PC-9 (cell line): ENCODE measurements around the gene LAMTOR4. TPM values are rescaled to one million over a fixed set of nuclear protein-coding genes. Genes with fewer than 3 reads are reported as not detected.
A peak's percentile ranks its signal among the peaks of the same experiment; 100 is the strongest.

ENCODE experiments used
- BruUV-seq: library from RNA; stranded (reverse); fragments of 400-500 nt; replicated peaks from 2 replicates; lab custom pipeline; 2021; lab: Mats Ljungman, UMichigan
- CTCF ChIA-PET: fragments of 300-600 bp; sonication (Branson Sonifier 250); formaldehyde crosslinking; loops from one replicate; lab custom pipeline; 2022; ENCODE audit warnings: antibody characterized with exemption; lab: Charles Lee
- POLR2A ChIA-PET: fragments of 300-600 bp; sonication (Branson Sonifier 250); formaldehyde crosslinking; loops from one replicate; lab custom pipeline; 2022; ENCODE audit warnings: antibody characterized with exemption; ENCODE audit not compliant: unreplicated experiment; lab: Charles Lee
- DNase-seq, 2 experiments: peaks; one replicate each; pipeline versions ENCODE4 v3.0.0 to v3.0.0-alpha.2; 2015 to 2022; ENCODE audit warnings: mixed read lengths in 1 of 2
- H2AFZ ChIP-seq: fragments of 200-600 bp; sonication (generic); 2 replicates; pipeline ENCODE4 v1.8.1; 2017; ENCODE audit warnings: antibody characterized with exemption
- H3F3A ChIP-seq: fragments of 200-600 bp; sonication (generic); 2 replicates; pipeline ENCODE4 v1.8.1; 2017; ENCODE audit warnings: antibody characterized with exemption, mild to moderate bottlenecking, low read depth; ENCODE audit not compliant: insufficient read depth
- H3K27ac ChIP-seq: fragments of 200-600 bp; sonication (generic); 2 replicates; pipeline ENCODE4 v1.6.1; 2016; ENCODE audit warnings: mixed run types
- H3K27me3 ChIP-seq: fragments of 200-600 bp; sonication (generic); 2 replicates; pipeline ENCODE4 v1.6.1; 2016; ENCODE audit warnings: low read depth, mixed run types; ENCODE audit not compliant: insufficient read depth
- H3K36me3 ChIP-seq: fragments of 200-600 bp; sonication (generic); 2 replicates; pipeline ENCODE4 v1.6.1; 2016; ENCODE audit warnings: low read depth, mixed run types
- H3K4me1 ChIP-seq: fragments of 200-600 bp; sonication (generic); replicated peaks from 2 replicates; pipeline ENCODE4 v1.6.1; 2016; ENCODE audit warnings: mixed run types; ENCODE audit not compliant: insufficient read depth
- H3K4me2 ChIP-seq: fragments of 200-600 bp; sonication (generic); 2 replicates; pipeline ENCODE4 v1.6.1; 2017; ENCODE audit warnings: mixed run types
- H3K4me3 ChIP-seq: fragments of 200-600 bp; sonication (generic); 2 replicates; pipeline ENCODE4 v1.6.1; 2016; ENCODE audit warnings: mixed run types
- H3K79me2 ChIP-seq: fragments of 200-600 bp; sonication (generic); 2 replicates; pipeline ENCODE4 v1.6.1; 2017; ENCODE audit warnings: low read depth, mixed run types
- H3K9me2 ChIP-seq: fragments of 200-600 bp; sonication (generic); 2 replicates; pipeline ENCODE4 v1.8.1; 2017; ENCODE audit warnings: mild to moderate bottlenecking; ENCODE audit not compliant: insufficient read depth
- H3K9me3 ChIP-seq: fragments of 200-600 bp; sonication (generic); 2 replicates; pipeline ENCODE4 v1.8.1; 2016; ENCODE audit warnings: low read depth; ENCODE audit not compliant: insufficient read depth
- H4K20me1 ChIP-seq: fragments of 200-600 bp; sonication (generic); 2 replicates; pipeline ENCODE4 v1.8.1; 2017; ENCODE audit not compliant: insufficient read depth
- EZH2 ChIP-seq: fragments of 200-600 bp; sonication (generic); IDR thresholded peaks from 2 replicates; pipeline ENCODE4 v1.8.0; 2017; ENCODE audit warnings: antibody characterized with exemption, low read depth
- intact Hi-C: fragments of 100-400 bp; cut with micrococcal nuclease; formaldehyde crosslinking; loops from one replicate; pipeline ENCODE4 v1.10.0; 2022; ENCODE audit not compliant: unreplicated experiment
- total RNA-seq: library from RNA; stranded (reverse); gene quantifications from 2 replicates; pipeline ENCODE4 v1.2.3, GENCODE V29; 2021
- TF ChIP-seq, protein P1 (sequence below): fragments of 200-600 bp; sonication (generic); conservative IDR thresholded peaks from 2 replicates; pipeline ENCODE4 v1.6.1; 2017; ENCODE audit warnings: mixed run types, antibody characterized with exemption, mild to moderate bottlenecking, moderate library complexity

LAMTOR4 gene
- total RNA-seq, 1 experiment from 2014 or later: 160 TPM

DNA sequence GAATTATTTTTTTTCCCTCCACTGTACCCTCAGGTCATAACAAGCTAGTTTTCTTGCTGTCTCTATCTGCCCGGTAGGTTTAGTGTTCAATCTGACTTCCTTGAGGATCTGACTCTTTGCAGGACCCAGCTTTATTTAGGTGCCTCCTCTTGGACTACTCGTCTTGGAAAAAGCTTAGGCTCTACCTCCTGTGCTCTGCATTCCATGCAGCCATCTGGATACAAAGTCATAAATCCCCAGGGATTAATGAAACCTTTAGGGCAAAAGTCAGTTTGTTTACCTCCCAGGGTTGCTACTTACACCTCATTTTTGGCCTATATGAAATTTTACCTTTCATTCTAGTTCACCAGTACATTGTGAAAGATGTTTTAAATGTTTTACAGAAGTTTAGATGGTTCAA, 37.0 kb downstream of the LAMTOR4 start:
- Histone ChIP-seq H3K27me3 (no peaks in the 10 kb centered on the region), H3K27ac (no peak overlapping the region), H3K9me2 (no peaks in the 10 kb centered on the region), H3K36me3 (no peaks in the 10 kb centered on the region), H3K4me3 (no peak overlapping the region), H3F3A (no peaks in the 10 kb centered on the region), H4K20me1 (no peaks in the 10 kb centered on the region), H3K4me2 (no peak overlapping the region), H2AFZ (no peak overlapping the region), H3K79me2 (no peaks in the 10 kb centered on the region), H3K4me1 (peaks cover 1% of the 10 kb centered on the region; the same call in 1 of the 2 replicates), H3K9me3 (no peaks in the 10 kb centered on the region)
- CTCF ChIA-PET: interaction anchor here (0.7 kb wide), 1 partner anchor 266 kb away, joined by 4 read pairs; no protein-coding TSS in a partner anchor
- DNase-seq: no peak
- no peak for TF ChIP-seq EZH2
- TF ChIP-seq, protein P1, sequence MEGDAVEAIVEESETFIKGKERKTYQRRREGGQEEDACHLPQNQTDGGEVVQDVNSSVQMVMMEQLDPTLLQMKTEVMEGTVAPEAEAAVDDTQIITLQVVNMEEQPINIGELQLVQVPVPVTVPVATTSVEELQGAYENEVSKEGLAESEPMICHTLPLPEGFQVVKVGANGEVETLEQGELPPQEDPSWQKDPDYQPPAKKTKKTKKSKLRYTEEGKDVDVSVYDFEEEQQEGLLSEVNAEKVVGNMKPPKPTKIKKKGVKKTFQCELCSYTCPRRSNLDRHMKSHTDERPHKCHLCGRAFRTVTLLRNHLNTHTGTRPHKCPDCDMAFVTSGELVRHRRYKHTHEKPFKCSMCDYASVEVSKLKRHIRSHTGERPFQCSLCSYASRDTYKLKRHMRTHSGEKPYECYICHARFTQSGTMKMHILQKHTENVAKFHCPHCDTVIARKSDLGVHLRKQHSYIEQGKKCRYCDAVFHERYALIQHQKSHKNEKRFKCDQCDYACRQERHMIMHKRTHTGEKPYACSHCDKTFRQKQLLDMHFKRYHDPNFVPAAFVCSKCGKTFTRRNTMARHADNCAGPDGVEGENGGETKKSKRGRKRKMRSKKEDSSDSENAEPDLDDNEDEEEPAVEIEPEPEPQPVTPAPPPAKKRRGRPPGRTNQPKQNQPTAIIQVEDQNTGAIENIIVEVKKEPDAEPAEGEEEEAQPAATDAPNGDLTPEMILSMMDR: no peak
- BruUV-seq: no TSS peak
- POLR2A ChIA-PET: interaction anchor here (0.6 kb wide), 1 partner anchor 60 kb away, joined by 21 read pairs; no protein-coding TSS in a partner anchor
- intact Hi-C loops: no loop called here

DNA sequence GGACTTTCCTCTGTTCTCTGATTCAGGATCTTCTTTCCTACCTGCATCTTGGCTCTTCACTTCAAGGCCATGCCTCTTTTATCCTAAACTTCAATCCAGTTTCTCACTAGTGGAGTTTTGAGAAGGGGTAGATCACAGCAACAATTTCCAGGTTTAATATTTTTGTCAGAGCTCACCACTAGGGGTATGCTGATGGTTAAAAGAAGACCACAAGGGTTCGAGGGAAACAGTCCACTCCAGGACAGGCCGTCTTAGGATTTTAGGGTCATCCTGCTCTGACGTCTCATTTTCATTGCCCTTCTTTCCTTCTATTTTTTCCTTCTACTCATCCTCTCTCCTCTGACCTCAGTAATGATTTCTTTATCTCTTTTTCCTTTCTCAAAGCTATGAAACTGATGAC, 40.3 kb downstream of the LAMTOR4 start:
- Histone ChIP-seq H3K9me2 (no peaks in the 10 kb centered on the region), H3K79me2 (no peaks in the 10 kb centered on the region), H3K4me3 (no peak overlapping the region), H3K4me2 (no peak overlapping the region), H4K20me1 (no peaks in the 10 kb centered on the region), H3F3A (peaks cover 11% of the 10 kb centered on the region), H3K36me3 (no peaks in the 10 kb centered on the region), H3K4me1 (peaks cover 22% of the 10 kb centered on the region), H2AFZ (no peak overlapping the region), H3K9me3 (no peaks in the 10 kb centered on the region), H3K27me3 (no peaks in the 10 kb centered on the region), H3K27ac (no peak overlapping the region)
- DNase-seq: no peak
- no TSS peak for BruUV-seq
- ChIA-PET POLR2A (no interaction called here), CTCF (interaction anchor here (0.5 kb wide), 1 partner anchor 274 kb away, joined by 7 read pairs; no protein-coding TSS in a partner anchor)
- intact Hi-C loops: no loop called here
- TF ChIP-seq EZH2: no peak
- TF ChIP-seq, protein P1: no peak

DNA sequence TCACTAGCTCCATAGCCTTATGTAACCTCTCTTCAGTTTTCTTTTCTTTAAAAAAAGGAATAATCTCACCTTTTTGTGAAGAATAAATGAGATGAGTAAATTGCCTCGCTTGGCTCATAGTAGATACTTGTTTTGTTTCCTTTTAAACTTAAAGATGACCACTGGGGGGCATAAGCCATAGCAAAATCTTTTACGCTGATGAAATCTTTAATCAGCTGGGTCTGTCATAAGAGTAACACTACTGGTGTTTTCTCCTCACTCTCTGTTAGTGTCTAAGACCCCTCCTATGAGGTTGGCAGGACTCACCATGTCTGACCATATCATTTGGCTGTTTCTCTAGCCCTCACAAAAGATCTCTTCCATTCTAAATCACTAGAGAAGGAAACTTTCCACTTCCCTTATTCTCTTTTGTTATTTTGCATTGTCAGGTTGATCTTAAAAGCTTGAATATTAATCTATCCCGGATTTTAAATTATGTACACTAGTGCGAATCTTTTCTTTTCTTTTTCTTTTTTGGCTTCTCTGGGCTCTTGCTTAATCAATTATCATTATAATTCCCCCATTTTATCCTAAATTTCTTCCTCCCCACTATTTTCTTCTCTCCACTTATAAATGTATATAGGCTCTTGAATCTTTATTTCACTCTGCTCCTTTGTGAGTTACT, 41.5 kb downstream of the LAMTOR4 start:
- peaks cover 11% of the 10 kb centered on the region for H3F3A ChIP-seq
- H3K4me3 ChIP-seq: no peak overlapping the region
- no peaks in the 10 kb centered on the region for H3K9me2 ChIP-seq
- no peaks in the 10 kb centered on the region for H3K79me2 ChIP-seq
- TF ChIP-seq EZH2: no peak
- TF ChIP-seq, protein P1: peak; percentile 62
- no peaks in the 10 kb centered on the region for H4K20me1 ChIP-seq
- no peaks in the 10 kb centered on the region for H3K36me3 ChIP-seq
- H3K27ac ChIP-seq: no peak overlapping the region
- H2AFZ ChIP-seq: no peak overlapping the region
- no peaks in the 10 kb centered on the region for H3K27me3 ChIP-seq
- CTCF ChIA-PET: interaction anchor here (0.6 kb wide), 2 partner anchors 51 to 53 kb away, joined by 3 to 5 read pairs; no protein-coding TSS in a partner anchor
- no TSS peak for BruUV-seq
- intact Hi-C loops: no loop called here
- H3K4me2 ChIP-seq: no peak overlapping the region
- POLR2A ChIA-PET: interaction anchor here (0.6 kb wide), 1 partner anchor 156 kb away, joined by 3 read pairs; no protein-coding TSS in a partner anchor
- H3K9me3 ChIP-seq: no peaks in the 10 kb centered on the region
- no peak for DNase-seq
- peaks cover 22% of the 10 kb centered on the region for H3K4me1 ChIP-seq
